ENCODE data around the gene SELENON. TPM values are rescaled to one million over a fixed set of nuclear protein-coding genes. Genes with fewer than 3 reads are reported as not detected.
A peak's percentile ranks its signal among the peaks of the same experiment; 100 is the strongest.

The SELENON gene
- total RNA-seq, 4 donors from 2014 or later, result 9.0 to 94.0 (median 18.0) TPM

- intact Hi-C loops (cut with DNase I; ENCODE audit: low total_unique reads), result no loop called here
- H3K27me3 ChIP-seq, result no peaks in the 10 kb centered on the region
- H3K27ac ChIP-seq, result no peak overlapping the region
- no peaks in the 10 kb centered on the region for H3K36me3 ChIP-seq
- H3K4me1 ChIP-seq, result no peaks in the 10 kb centered on the region
- H3K4me3 ChIP-seq, result no peak overlapping the region
- no peaks in the 10 kb centered on the region for H3K9me3 ChIP-seq
- TF ChIP-seq CTCF (IDR thresholded peaks at IDR 0.05) (no peak), POLR2A (IDR thresholded peaks at IDR 0.05) (no peak)
- DNase-seq, result no peak
Measured at GRCh38 chr1:25815208-25816111, 15.5 kb downstream of the SELENON start.

GRCh38 chr1:25816112-25816718 is 16.2 kb downstream of the SELENON start:
- no peaks in the 10 kb centered on the region for H3K36me3 ChIP-seq
- intact Hi-C loops (cut with DNase I; ENCODE audit: low total_unique reads), result no loop called here
- H3K9me3 ChIP-seq, result no peaks in the 10 kb centered on the region
- H3K27ac ChIP-seq, result no peak overlapping the region
- H3K4me1 ChIP-seq, result peaks cover 0 to 7% of the 10 kb centered on the region in 2 donors
- H3K27me3 ChIP-seq, result no peaks in the 10 kb centered on the region
- TF ChIP-seq CTCF (IDR thresholded peaks at IDR 0.05) (no peak), POLR2A (IDR thresholded peaks at IDR 0.05) (no peak)
- no peak overlapping the region for H3K4me3 ChIP-seq
- DNase-seq, result no peak

GRCh38 chr1:25817840-25818501 is 18.0 kb downstream of the SELENON start:
- TF ChIP-seq CTCF (IDR thresholded peaks at IDR 0.05) (peak in 1 of 4 experiments; percentile 10), POLR2A (IDR thresholded peaks at IDR 0.05) (no peak)
- no peak for DNase-seq
- Histone ChIP-seq H3K4me3 (no peak overlapping the region), H3K27me3 (no peaks in the 10 kb centered on the region), H3K27ac (no peak overlapping the region), H3K4me1 (peaks cover 0 to 13% of the 10 kb centered on the region in 2 donors), H3K36me3 (no peaks in the 10 kb centered on the region), H3K9me3 (no peaks in the 10 kb centered on the region)
- intact Hi-C loops (cut with DNase I; ENCODE audit: low total_unique reads), result no loop called here

- Histone ChIP-seq H3K27me3 (no peaks in the 10 kb centered on the region), H3K4me1 (peaks cover 0 to 13% of the 10 kb centered on the region in 2 donors), H3K36me3 (no peaks in the 10 kb centered on the region), H3K4me3 (peak overlapping the region in 1 of 2 donors; percentile 92), H3K27ac (peak overlapping the region in 1 of 2 donors; percentile 78), H3K9me3 (no peaks in the 10 kb centered on the region)
- DNase-seq, result no peak
- TF ChIP-seq CTCF (IDR thresholded peaks at IDR 0.05) (no peak), POLR2A (IDR thresholded peaks at IDR 0.05) (no peak)
- intact Hi-C loops (cut with DNase I; ENCODE audit: low total_unique reads), result no loop called here
Measured at GRCh38 chr1:25818569-25818968, 18.6 kb downstream of the SELENON start.
